GM23248 (cell line): Measurements from ENCODE around the gene RAI1. TPM values are rescaled to one million over a fixed set of nuclear protein-coding genes. Genes with fewer than 3 reads are reported as not detected.

ENCODE experiments used
- DNase-seq: peaks from one replicate; pipeline ENCODE4 v3.0.0-alpha.2; 2015
- H2AFZ ChIP-seq: fragments of 200-600 bp; sonication (generic); 2 replicates; pipeline ENCODE4 v1.6.1; 2016; ENCODE audit warnings: antibody characterized with exemption
- H3F3A ChIP-seq: fragments of 200-600 bp; sonication (generic); 2 replicates; pipeline ENCODE4 v1.6.1; 2016; ENCODE audit warnings: mild to moderate bottlenecking, antibody characterized with exemption, mixed run types; ENCODE audit not compliant: insufficient read depth
- H3K27ac ChIP-seq: fragments of 200-600 bp; sonication (generic); 2 replicates; pipeline ENCODE4 v1.5.1; 2016; ENCODE audit warnings: mild to moderate bottlenecking
- H3K27me3 ChIP-seq: fragments of 200-600 bp; sonication (generic); replicated peaks from 2 replicates; pipeline ENCODE4 v1.6.1; 2016; ENCODE audit warnings: mild to moderate bottlenecking; ENCODE audit not compliant: insufficient read depth
- H3K36me3 ChIP-seq: fragments of 200-600 bp; sonication (generic); 2 replicates; pipeline ENCODE4 v1.6.1; 2016; ENCODE audit warnings: low read depth, mild to moderate bottlenecking
- H3K4me1 ChIP-seq: fragments of 200-600 bp; sonication (generic); 2 replicates; pipeline ENCODE4 v1.6.1; 2016; ENCODE audit warnings: mild to moderate bottlenecking; ENCODE audit not compliant: insufficient read depth
- H3K4me2 ChIP-seq: fragments of 200-600 bp; sonication (generic); one replicate; pipeline ENCODE4 v1.6.1; 2016; ENCODE audit warnings: mild to moderate bottlenecking; ENCODE audit not compliant: unreplicated experiment
- H3K4me3 ChIP-seq: fragments of 200-600 bp; sonication (generic); 2 replicates; pipeline ENCODE4 v1.5.1; 2016; ENCODE audit warnings: mild to moderate bottlenecking
- H3K79me2 ChIP-seq: fragments of 200-600 bp; sonication (generic); 2 replicates; pipeline ENCODE4 v1.6.1; 2016; ENCODE audit warnings: mild to moderate bottlenecking; ENCODE audit not compliant: insufficient read depth
- H3K9ac ChIP-seq: fragments of 200-600 bp; sonication (generic); 2 replicates; pipeline ENCODE4 v1.6.1; 2016; ENCODE audit warnings: mild to moderate bottlenecking
- H3K9me2 ChIP-seq: fragments of 200-600 bp; sonication (generic); 2 replicates; pipeline ENCODE4 v1.6.1; 2016; ENCODE audit warnings: mixed run types, mild to moderate bottlenecking, moderate library complexity; ENCODE audit not compliant: insufficient read depth
- H3K9me3 ChIP-seq: fragments of 200-600 bp; sonication (generic); one replicate; pipeline ENCODE4 v1.6.1; 2017; ENCODE audit warnings: low read depth
- H4K20me1 ChIP-seq: fragments of 200-600 bp; sonication (generic); 2 replicates; pipeline ENCODE4 v1.6.0; 2016; ENCODE audit not compliant: insufficient read depth
- EZH2 ChIP-seq: fragments of 200-600 bp; sonication (generic); IDR thresholded peaks from 2 replicates; pipeline ENCODE4 v1.6.1; 2018; ENCODE audit warnings: antibody characterized with exemption, mild to moderate bottlenecking; ENCODE audit not compliant: insufficient read depth, poor library complexity, severe bottlenecking
- EZH2phosphoT487 ChIP-seq: fragments of 200-600 bp; sonication (generic); IDR thresholded peaks from 2 replicates; pipeline ENCODE4 v1.6.1; 2018; ENCODE audit warnings: antibody characterized with exemption, moderate library complexity, mild to moderate bottlenecking, low read depth; ENCODE audit not compliant: insufficient read depth
- WGBS, 2 experiments: methylation state at CpG; one replicate each; pipeline ENCODE4 v1.1.6; 2015 to 2017; ENCODE audit warnings: low lambda C conversion rate in 2 of 2, low coverage in 1 of 2; ENCODE audit errors: missing lambda C conversion rate in 2 of 2; 5-methylcytosine and 5-hydroxymethylcytosine counted together
- in situ Hi-C: fragments of 300-500 bp; cut with MboI; formaldehyde crosslinking; loops from 2 replicates; pipeline ENCODE4 v1.15.0; 2020
- polyA plus RNA-seq: library from polyadenylated mRNA; unstranded; fragments of >200 nt; fragmentation: Nextera tagmentation; extraction: Ambion mirVana; gene quantifications from 2 replicates; pipeline ENCODE4 v1.2.1, GENCODE V29; 2016
- total RNA-seq: library from RNA; depleted of rRNA; stranded (reverse); fragments of >200 nt; shearing (Covaris generic); gene quantifications from 2 replicates; pipeline ENCODE4 v1.2.3, GENCODE V29; 2014

Gene RAI1
- total and polyA plus RNA-seq, 2 experiments from 2014 or later = 5.2 to 9.1 TPM

DNA sequence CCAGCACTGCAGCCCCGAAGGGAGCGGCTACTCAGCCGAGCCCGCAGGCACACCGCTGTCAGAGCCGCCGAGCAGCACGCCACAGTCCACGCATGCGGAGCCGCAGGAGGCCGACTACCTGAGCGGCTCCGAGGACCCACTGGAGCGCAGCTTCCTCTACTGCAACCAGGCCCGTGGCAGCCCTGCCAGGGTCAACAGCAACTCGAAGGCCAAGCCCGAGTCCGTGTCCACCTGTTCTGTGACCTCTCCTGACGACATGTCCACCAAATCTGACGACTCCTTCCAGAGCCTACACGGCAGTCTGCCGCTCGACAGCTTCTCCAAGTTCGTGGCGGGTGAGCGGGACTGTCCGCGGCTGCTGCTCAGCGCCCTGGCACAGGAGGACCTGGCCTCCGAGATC is 113.1 kb downstream of the RAI1 start:
- in situ Hi-C loops = no loop called here
- H4K20me1 ChIP-seq = no peaks in the 10 kb centered on the region
- no peaks in the 10 kb centered on the region for H3K9me2 ChIP-seq
- no peaks in the 10 kb centered on the region for H3K4me1 ChIP-seq
- peaks cover 11% of the 10 kb centered on the region for H3K79me2 ChIP-seq
- no peaks in the 10 kb centered on the region for H3F3A ChIP-seq
- no peak overlapping the region for H3K4me3 ChIP-seq
- H3K4me2 ChIP-seq = no peak overlapping the region
- DNase-seq = no peak
- no peak overlapping the region for H2AFZ ChIP-seq
- no peak overlapping the region for H3K9ac ChIP-seq
- WGBS, 2 experiments = 97% methylated on average over 26 to 31 of the region's 31 CpGs
- no peak overlapping the region for H3K27ac ChIP-seq
- no peaks in the 10 kb centered on the region for H3K27me3 ChIP-seq
- H3K9me3 ChIP-seq = no peaks in the 10 kb centered on the region
- no peaks in the 10 kb centered on the region for H3K36me3 ChIP-seq
- no peak for TF ChIP-seq EZH2

GRCh38 chr17:17795296-17795695 is 114.0 kb downstream of the RAI1 start:
- no peaks in the 10 kb centered on the region for H3K36me3 ChIP-seq
- no peaks in the 10 kb centered on the region for H3K4me1 ChIP-seq
- no peak overlapping the region for H2AFZ ChIP-seq
- WGBS, 2 experiments = 89 to 98% methylated on average over 7 to 12 of the region's 12 CpGs
- H3K9ac ChIP-seq = no peak overlapping the region
- no peak for DNase-seq
- no peak overlapping the region for H3K4me3 ChIP-seq
- no peak overlapping the region for H3K27ac ChIP-seq
- H4K20me1 ChIP-seq = no peaks in the 10 kb centered on the region
- in situ Hi-C loops = no loop called here
- H3K9me3 ChIP-seq = no peaks in the 10 kb centered on the region
- no peak overlapping the region for H3K4me2 ChIP-seq
- H3K79me2 ChIP-seq = peaks cover 4% of the 10 kb centered on the region; the same call in 1 of the 2 replicates
- TF ChIP-seq EZH2phosphoT487 (no peak), EZH2 (no peak)
- no peaks in the 10 kb centered on the region for H3K27me3 ChIP-seq
- H3F3A ChIP-seq = no peaks in the 10 kb centered on the region
- no peaks in the 10 kb centered on the region for H3K9me2 ChIP-seq

GRCh38 chr17:17795946-17796786 is 114.9 kb downstream of the RAI1 start:
- Histone ChIP-seq H3K9ac (no peak overlapping the region), H3K27ac (no peak overlapping the region), H3K4me1 (no peaks in the 10 kb centered on the region), H3K4me3 (no peak overlapping the region), H3F3A (no peaks in the 10 kb centered on the region), H3K9me3 (no peaks in the 10 kb centered on the region), H2AFZ (no peak overlapping the region), H3K9me2 (no peaks in the 10 kb centered on the region), H3K4me2 (no peak overlapping the region), H4K20me1 (no peaks in the 10 kb centered on the region), H3K79me2 (no peaks in the 10 kb centered on the region; the same call in 1 of the 2 replicates), H3K36me3 (no peaks in the 10 kb centered on the region), H3K27me3 (no peaks in the 10 kb centered on the region)
- TF ChIP-seq EZH2 (no peak), EZH2phosphoT487 (no peak)
- 96 to 98% methylated on average over 28 to 40 of the region's 40 CpGs for WGBS, 2 experiments
- DNase-seq = no peak
- in situ Hi-C loops = no loop called here

GRCh38 chr17:17796787-17797061 is 115.5 kb downstream of the RAI1 start:
- no peaks in the 10 kb centered on the region for H3K36me3 ChIP-seq
- no peak for TF ChIP-seq EZH2phosphoT487
- no peak for TF ChIP-seq EZH2
- no peaks in the 10 kb centered on the region for H3K4me1 ChIP-seq
- H3K27ac ChIP-seq = no peak overlapping the region
- in situ Hi-C loops = no loop called here
- no peak overlapping the region for H3K4me2 ChIP-seq
- no peak for DNase-seq
- no peaks in the 10 kb centered on the region for H3K27me3 ChIP-seq
- no peaks in the 10 kb centered on the region for H3F3A ChIP-seq
- H4K20me1 ChIP-seq = no peaks in the 10 kb centered on the region
- no peak overlapping the region for H2AFZ ChIP-seq
- H3K9ac ChIP-seq = no peak overlapping the region
- H3K79me2 ChIP-seq = no peaks in the 10 kb centered on the region; the same call in 1 of the 2 replicates
- H3K4me3 ChIP-seq = no peak overlapping the region
- H3K9me2 ChIP-seq = no peaks in the 10 kb centered on the region
- WGBS, 2 experiments = 97 to 98% methylated on average over 13 of the region's 13 CpGs
- H3K9me3 ChIP-seq = no peaks in the 10 kb centered on the region
